Lower leg skin (tissue), 4 donors: Measurements from ENCODE around the gene SH2D7. TPM values are rescaled to one million over a fixed set of nuclear protein-coding genes. Genes with fewer than 3 reads are reported as not detected.

Source experiments
- DNase-seq, 2 donors: peaks; one replicate each; pipeline ENCODE4 v3.0.0-alpha.2; 2019; ENCODE audit warnings: low spot score in 2 of 2
- H3K4me3 ChIP-seq: fragments of 200-600 bp; sonication (generic); 2 replicates; pipeline ENCODE4 v1.5.1; 2017; ENCODE audit warnings: mild to moderate bottlenecking, low read depth; ENCODE audit not compliant: poor library complexity, severe bottlenecking
- CTCF ChIP-seq, 3 donors: fragments of 450-650 bp; IDR thresholded peaks; one replicate each; pipeline ENCODE4 v1.5.1; 2016; ENCODE audit warnings: antibody characterized with exemption in 3 of 3, mild to moderate bottlenecking in 3 of 3, moderate library complexity in 2 of 3
- POLR2A ChIP-seq, 2 donors: fragments of 450-650 bp; IDR thresholded peaks; one replicate each; pipeline ENCODE4 v1.6.1; 2016 to 2017; ENCODE audit warnings: antibody characterized with exemption in 2 of 2, mild to moderate bottlenecking in 1 of 2, moderate library complexity in 1 of 2
- WGBS, 2 donors: methylation state at CpG; one replicate each; pipeline ENCODE4 v1.1.5; 2018; 5-methylcytosine and 5-hydroxymethylcytosine counted together
- intact Hi-C: fragments of 100-400 bp; cut with DNase I; formaldehyde crosslinking; loops from one replicate; pipeline ENCODE4 v1.15.0; 2023; ENCODE audit warnings: low total_unique reads
- total RNA-seq, 4 donors: library from RNA; depleted of rRNA; stranded (reverse); fragments of >200 nt; gene quantifications; one replicate each; pipeline ENCODE4 v1.1.0, GENCODE V29; 2016

Gene SH2D7
- total RNA-seq, 4 donors from 2014 or later, result not detected

- DNase-seq, result no peak
- 6 to 13% methylated on average over 1 of the region's 1 CpG for WGBS, 2 donors
- H3K4me3 ChIP-seq, result no peak overlapping the region
Measured at GRCh38 chr15:78067328-78068228, 24.8 kb upstream of the SH2D7 start.

GRCh38 chr15:78069052-78069414, 23.3 kb upstream of the SH2D7 start:
- no peak overlapping the region for H3K4me3 ChIP-seq
- no peak for DNase-seq
- WGBS, 2 donors, result 66 to 70% methylated on average over 7 of the region's 7 CpGs
- intact Hi-C loops, result no loop called here
- TF ChIP-seq CTCF (IDR thresholded peaks at IDR 0.05) (no peak), POLR2A (IDR thresholded peaks at IDR 0.05) (no peak)

More at GRCh38 chr15:78067328-78068228, 24.8 kb upstream of the SH2D7 start:
- TF ChIP-seq POLR2A (IDR thresholded peaks at IDR 0.05) (no peak), CTCF (IDR thresholded peaks at IDR 0.05) (no peak)
- intact Hi-C loops, result no loop called here

DNA sequence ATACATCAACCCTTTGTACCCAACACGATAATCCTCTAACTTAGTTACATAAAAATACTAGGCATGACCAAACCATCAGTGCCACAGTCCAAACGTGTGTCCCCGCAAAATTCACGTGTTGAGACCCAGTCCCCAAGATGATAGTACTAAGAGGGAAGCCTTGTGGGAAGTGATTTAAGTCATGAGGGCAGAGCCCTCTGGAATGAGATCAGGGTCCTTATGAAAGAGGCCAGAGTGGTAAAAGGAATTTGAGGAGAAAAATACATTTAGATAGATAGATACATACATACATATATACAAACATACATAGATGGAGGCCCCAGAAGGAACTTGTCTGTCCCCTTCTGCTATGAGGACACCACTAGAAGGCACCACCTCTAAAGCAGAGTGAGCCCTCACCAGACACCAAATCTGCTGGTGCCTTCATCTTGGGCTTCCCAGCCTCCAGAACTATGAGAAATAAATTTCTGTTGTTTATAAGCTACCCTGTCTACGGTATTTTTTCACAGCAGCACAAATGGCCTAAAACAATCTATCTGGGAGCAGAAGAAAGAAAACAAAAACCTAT, 22.8 kb upstream of the SH2D7 start:
- no peak for TF ChIP-seq POLR2A (IDR thresholded peaks at IDR 0.05)
- TF ChIP-seq CTCF (IDR thresholded peaks at IDR 0.05), result no peak
- H3K4me3 ChIP-seq, result no peak overlapping the region
- intact Hi-C loops, result no loop called here
- DNase-seq, result no peak
- WGBS, 2 donors, result 52 to 58% methylated on average over 5 of the region's 5 CpGs

DNA sequence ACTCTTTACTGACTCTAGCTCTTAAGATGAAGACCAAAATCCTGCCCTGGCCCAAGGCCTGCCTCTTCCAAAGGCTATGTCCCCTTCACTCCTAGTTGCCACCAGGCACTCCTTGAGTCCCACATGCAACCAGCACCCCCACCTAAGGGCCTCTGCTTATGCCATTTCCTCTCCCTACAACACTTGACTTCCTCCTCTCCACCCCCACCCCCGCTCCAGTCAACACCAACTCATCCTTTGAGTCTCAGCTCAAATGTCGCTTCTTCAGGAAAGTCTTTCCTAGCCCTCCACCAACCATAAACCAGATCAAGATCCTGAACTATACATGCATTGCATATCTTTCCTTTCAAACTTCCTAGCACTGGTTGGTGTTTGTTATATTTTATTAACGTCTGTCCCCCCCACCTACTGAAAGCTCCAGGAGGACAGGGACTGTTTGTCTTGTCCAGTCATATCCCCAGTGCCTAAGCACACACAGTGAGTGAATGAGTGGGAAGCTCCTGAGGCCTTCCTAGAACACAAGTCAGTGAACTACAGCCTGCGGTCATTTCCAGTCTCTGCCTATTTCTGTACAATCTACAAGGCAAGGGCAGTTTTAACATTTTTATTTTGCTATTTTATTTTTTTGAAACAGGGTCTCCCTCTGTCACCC, 22.2 kb upstream of the SH2D7 start:
- no peak overlapping the region for H3K4me3 ChIP-seq
- WGBS, 2 donors, result 71 to 72% methylated on average over 4 of the region's 4 CpGs
- intact Hi-C loops, result no loop called here
- TF ChIP-seq CTCF (IDR thresholded peaks at IDR 0.05), result no peak
- TF ChIP-seq POLR2A (IDR thresholded peaks at IDR 0.05), result no peak
- no peak for DNase-seq

- TF ChIP-seq CTCF (IDR thresholded peaks at IDR 0.05), result no peak
- no peak for TF ChIP-seq POLR2A (IDR thresholded peaks at IDR 0.05)
- H3K4me3 ChIP-seq, result no peak overlapping the region
- DNase-seq, result no peak
- WGBS, 2 donors, result 54 to 84% methylated on average over 2 of the region's 2 CpGs
- intact Hi-C loops, result no loop called here
Measured at GRCh38 chr15:78071383-78071782, 21.0 kb upstream of the SH2D7 start.
